Stimulated activated CD4-positive, alpha-beta T cell treated with anti-CD3 and anti-CD28 coated beads, Interleukin-15, amount 100 ng/mL, for 1 hour (primary cell): Measurements from ENCODE around the gene RNF112.
"Not testable (repeated sequence)": the region's sequence is repeated elsewhere in the genome, so short reads cannot be mapped to it uniquely, and the experiment has no call there.

Experiments used
- DNase-seq, 2 donors: peaks; one replicate each; pipeline ENCODE4 v3.0.0-alpha.2; 2020; ENCODE audit warnings: low read depth in 1 of 2, low spot score in 1 of 2

RNF112 gene

DNA sequence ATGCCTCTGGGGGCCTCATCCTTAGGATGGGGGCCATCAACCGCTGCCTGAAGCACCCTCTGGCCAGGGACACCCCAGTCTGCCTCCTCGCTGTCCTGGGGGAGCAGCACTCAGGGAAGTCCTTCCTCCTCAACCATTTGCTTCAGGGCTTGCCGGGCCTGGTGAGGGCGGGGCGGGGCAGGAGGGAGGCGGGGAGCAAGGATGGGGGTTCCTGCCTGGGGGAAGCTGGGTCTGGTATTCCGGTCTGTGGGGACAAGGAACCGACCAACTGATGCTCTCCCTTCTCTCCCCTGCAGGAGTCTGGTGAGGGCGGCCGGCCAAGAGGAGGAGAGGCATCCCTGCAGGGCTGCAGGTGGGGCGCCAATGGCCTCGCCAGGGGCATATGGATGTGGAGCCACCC lies 2.0 kb downstream of the RNF112 start:
- no peak for DNase-seq

DNA sequence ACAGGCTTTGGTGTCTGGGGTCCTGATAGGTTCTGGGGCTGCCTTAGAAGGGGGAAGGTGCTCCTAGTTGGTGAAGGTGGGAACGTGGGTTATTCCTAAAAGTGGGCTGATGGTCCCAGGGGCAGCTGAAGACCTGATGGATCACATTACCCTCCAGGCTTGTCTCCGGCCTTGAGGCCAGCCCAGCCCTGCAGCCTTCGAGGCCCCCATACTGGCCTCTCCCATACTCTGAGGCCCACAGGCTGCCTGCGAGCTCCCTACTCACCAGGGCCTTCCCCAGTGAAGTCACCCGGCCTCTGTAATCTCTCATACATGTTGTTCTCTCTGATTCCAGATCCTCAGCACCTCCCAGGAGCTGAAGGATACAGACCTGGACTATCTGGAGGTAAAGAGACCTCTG lies 2.7 kb downstream of the RNF112 start:
- no peak for DNase-seq

DNA sequence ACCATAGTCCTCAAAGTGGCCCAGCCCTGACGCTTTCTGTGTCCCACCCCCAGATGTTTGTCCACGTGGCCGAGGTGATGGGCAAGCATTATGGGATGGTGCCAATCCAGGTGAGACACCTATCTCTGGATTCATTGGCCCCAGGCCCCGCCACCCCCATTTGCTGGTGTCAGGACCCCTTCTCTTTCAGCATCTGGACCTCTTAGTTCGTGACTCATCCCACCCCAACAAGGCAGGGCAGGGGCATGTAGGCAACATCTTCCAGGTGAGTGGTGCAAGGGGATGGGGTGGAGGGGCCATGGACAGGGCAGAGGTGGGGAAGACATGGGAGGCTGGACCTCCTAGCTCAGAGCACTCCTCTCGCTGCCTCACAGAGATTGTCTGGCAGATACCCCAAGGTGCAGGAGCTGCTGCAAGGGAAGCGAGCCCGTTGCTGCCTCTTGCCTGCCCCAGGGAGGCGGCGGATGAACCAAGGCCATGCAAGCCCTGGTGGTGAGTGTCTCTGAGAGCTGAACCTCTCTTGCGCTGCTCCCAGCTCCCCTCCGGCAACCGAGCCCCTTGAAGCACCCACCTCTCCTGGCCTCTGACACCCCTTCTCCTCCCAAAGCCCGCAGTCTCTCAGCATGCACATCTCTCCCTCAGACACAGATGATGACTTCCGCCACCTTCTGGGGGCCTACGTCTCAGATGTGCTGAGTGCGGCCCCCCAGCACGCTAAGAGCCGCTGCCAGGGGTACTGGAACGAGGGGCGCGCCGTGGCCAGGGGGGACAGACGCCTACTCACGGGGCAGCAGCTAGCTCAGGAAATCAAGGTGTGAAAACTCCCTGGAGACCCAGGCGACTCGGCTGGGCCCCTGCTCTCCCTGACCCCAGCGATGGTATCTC lies 3.6 kb downstream of the RNF112 start:
- DNase-seq, result no peak

DNA sequence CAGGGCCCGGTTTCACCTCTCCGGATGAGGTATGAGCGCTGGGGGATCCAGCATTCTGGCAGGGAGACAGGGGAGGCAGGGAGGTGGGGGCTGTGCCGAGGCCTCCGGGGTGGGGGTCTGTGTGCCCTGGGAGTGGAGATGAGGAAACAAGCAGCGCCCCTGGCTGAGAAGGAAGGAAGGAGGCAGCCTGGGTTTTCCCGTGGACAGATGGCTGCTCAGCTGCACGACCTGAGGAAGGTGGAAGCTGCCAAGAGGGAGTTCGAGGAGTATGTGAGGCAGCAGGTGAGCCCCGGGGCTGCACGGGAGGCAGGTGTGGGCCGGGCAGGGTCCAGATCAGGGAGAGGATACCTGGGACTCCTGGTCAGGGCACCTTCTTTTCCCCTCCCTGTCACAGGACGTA lies 4.3 kb downstream of the RNF112 start:
- DNase-seq, result no peak

DNA sequence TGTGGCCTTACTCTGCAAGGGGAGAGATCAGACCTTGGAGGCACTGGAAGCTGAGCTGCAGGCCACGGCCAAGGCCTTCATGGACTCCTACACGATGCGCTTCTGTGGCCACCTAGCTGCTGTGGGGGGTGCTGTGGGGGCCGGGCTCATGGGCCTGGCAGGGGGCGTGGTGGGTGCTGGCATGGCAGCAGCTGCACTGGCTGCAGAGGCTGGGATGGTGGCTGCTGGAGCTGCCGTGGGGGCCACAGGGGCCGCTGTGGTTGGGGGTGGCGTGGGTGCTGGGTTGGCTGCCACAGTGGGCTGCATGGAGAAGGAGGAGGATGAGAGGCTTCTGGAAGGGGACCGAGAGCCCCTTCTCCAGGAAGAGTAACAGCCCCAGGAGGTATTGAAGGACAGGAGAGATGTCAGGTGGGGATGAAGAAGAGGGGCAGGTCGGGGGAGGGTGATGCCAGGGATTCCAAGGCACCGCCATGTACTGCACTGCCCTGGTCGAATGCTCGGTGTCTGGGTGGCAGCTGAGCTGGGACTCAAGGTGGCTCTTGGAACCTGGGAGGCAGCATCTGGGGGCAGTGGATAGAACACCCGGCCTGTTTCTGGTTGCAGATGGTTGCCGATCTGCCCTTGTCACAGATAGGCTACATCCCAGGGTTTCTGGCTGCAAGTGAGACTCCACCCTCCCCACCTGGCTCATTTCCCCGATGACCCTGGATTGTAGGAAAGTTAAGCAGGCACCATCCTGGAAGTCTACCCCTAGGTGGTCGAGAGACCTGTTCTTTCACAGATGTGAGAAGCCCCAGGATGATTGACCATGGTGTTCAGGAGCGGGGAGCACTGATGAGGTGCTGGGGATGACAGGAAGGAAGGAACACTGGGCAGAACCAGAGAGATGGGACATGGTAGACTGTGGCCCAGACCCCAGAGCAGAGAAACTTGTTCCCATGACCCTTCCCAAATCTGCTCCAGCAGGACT lies 5.1 kb downstream of the RNF112 start:
- no peak for DNase-seq

DNA sequence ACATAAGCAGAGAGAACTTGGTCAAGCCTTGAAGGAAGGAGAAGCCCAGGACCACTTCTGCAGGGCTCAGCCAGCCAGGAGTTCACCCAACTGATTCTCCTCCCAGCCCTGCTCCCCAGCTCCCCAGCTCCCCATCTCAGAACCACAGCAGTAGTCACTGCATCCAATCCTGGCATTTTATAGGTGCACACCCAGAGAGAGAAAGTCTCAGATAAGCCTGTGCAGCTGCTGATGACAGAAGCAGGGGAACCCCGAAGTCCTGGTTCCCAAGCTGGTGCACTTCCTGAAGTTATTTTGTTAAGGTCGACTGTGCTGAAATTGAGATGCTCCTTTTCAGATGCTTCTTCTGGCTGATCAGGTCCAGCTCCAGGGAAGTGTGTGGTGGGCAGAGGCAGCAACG lies 6.6 kb downstream of the RNF112 start:
- DNase-seq, result no peak

DNA sequence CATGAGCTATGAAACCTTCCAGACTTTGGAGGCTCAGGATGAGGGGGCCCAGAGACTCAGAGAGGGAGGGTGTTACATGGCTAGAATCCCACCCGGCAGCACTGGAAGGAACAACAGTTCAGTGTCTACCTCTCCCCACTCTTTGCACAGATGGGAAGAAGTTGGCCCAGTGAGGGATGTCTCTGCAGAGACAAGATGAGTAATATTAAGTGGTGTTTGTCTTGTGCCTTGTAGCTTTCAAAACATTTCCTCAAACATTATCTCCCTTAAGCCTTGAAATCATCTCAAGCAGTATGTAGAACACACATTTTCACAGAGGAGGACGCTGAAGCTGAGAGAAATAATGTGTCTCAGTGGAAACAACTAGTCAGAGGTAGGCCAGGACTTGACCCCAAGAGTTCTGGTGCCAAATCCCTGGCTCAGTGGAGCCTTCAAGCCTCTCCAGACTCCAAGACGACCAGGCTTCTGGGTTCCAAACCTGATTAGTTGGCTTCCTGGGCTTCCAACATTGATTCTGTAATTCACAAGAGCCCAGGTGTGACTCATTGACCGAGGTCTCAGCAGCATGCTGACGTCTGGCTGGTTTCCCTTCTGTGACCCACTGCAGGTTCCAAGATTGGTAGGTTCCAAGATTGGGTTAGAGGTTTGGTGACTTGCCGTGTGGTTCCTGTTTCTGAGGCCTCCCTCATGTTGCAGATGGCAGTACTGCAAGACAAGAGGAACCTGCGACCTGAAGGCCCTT lies 7.4 kb downstream of the RNF112 start:
- no peak for DNase-seq

DNA sequence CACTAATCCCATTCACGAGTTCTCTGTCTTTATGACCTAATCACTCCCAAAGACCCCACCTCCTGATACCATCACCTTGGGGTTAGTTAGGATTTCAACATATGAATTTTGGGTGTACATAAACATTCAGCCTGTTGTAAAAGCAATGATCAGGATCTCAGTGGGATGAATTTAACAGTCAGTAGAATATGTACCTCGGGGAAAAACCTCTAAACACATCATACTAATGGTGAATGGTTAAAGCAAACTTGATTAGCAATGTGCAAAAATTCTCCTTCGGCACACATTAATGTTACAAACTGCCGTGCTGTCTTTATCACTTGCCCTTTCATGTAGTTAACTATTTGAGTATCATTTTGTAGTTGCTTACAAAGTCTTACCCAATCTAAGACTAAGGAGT lies 10.2 kb downstream of the RNF112 start:
- DNase-seq, result no peak

DNA sequence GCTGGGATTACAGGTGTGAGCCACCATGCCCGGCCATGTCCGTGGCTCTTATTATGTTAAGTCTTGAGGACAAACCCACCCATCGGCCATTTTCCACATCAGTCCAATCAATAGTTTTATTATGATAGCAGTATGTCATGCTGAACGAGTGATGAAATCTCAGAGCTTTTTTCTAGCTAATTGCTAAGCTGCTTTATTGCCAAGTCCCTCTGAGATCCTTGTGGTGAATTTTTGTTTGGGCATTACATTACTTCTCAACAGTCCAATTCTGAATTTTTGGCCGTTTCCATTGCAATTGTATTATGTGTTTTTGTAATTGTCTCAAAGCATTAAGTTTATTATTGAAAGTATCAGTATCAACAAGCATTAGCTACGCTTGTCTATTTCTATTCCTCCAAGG lies 10.9 kb downstream of the RNF112 start:
- no peak for DNase-seq

DNA sequence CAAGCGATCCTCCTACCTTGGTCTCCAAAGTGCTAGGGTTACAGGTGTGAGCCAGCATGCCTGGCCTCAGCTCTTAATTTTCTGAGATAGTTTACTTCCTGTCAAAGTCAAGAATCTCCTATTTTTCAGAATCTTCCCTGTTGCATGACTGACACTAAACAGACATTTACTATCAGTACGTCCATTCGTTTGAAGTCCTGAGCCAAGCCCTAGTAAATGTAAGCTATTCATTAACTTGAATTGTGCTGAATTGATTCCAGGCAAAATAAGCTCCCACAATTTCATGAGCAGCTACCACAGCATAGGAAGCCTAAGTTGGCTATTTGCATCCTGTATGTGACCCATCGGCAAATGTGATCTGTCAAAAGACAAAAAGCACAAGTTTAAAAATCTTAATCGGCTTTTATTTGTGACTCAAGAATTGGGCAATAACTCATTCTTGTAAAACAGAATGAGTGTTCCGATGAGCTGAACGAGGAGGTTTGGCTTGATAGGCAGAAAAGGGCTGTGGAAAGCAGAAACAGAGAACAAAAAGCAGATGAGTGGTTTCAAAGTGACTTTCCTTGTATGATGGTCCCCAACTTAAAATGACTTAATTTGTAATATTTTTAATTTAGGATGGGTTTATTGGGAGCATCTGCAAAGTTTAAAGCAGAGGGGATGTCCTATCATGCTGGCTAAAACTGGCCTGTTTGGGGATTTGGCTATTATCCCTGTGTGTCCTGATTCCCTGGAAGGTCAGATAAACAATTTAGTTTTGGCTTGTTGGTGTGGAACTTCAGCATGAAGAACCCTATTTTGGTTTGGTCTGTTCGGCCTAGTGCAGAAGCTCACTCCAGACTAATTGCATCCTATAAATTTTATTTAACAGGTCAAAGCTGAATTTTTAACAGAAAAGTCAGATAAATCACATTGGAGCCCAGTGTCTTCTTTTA lies 14.2 kb downstream of the RNF112 start:
- no peak for DNase-seq

DNA sequence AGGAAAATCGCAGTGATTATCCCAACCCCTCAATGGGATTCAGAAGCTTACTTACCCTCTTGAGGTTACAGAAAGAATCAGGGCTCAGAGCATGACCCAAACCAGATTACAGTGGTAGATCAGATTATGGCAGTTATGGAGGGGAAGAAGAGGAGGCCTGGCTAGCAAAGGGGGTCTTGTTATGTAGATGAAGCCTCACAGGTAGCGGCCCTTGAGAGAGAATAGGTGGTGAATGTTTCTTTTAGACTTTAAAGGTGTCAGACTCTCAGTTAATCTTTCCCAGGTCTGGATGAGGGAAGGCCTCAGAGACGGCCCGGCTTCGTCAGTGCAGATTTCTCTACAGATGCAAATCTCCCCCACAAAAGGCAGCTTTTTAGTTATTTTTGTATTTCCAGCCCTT lies 15.6 kb downstream of the RNF112 start:
- no peak for DNase-seq

DNA sequence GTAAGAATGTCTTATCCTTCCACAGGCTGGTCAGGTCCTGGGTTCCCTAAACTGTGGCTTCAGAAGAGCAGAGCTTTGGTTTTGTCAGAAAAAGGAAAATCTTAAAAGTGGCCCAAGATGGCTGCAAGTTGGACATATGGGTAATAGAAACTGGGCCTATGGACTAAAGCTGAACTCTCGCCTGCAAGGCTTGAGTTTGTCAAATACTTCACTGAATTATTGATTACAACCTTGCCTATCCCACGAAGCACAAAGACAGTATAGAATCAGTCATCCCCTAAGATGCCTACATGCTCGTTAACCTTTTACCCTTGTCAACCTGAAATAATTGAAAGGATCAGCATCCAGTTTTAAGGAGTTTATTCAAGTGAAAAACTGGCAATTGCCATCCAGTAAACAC lies 20.7 kb downstream of the RNF112 start:
- DNase-seq, result no peak

DNA sequence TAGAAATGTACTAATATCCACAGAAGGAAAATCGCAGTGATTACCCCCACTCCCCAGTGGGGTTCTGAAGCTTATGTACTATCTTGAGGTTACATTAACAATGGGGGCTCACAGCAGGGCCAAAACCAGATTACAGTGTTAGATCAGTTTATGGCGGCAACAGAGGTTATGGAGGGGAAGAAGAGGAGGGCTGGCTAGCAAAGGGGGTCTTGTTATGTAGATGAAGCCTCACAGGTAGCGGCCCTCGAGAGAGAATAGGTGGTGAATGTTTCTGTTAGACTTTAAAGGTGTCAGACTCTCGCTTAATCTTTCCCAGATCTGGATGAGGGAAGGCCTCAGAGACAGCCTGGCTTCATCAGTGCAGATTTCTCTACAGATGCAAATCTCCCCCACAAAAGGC lies 22.2 kb downstream of the RNF112 start:
- DNase-seq, result no peak

DNA sequence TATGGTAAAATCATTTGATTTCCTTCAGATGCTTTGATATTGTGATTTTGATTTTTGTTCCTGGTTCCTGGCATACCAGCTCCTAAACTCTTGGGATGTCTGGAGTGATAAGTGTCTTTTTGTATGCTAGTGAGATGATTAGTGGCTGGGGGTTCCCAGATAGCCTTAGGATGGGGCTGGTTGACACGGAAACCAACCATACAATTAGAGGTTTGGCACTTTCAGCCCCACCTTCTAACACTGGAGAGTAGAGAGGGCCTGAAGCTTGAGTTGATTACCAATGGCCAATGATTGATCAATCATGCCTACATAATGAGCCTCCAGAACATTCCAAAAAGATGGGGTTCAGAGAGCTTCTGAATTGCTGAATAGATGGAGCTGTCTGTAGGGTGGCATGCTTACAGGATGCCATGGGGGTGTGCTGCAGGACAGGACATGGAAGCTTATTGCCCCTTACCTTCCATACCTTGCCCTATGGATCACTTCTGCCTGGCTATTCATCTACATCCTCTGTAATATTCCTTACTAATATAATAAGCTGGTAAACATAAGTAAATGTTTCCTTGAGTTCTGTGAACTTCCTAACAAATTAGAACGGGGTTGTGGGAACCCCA lies 22.8 kb downstream of the RNF112 start:
- DNase-seq, result no peak

DNA sequence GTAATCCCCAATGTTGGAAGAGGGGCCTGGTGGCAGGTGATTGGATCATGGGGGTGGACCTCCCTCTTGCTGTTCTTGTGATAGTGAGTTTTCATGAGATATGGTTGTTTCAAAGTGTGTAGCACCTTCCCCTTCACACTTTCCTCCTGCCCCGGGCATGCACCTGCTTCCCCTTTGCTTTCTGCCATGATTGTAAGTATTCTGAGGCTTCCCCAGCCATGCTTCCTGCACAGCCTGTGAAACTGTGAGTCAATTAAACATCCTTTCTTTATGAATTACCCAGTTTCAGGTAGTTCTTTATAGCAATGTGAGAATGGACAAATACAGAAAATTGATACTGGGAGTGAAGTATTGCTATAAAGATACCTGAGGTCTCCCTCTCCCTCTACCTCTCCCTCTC lies 29.4 kb downstream of the RNF112 start:
- no peak for DNase-seq

DNA sequence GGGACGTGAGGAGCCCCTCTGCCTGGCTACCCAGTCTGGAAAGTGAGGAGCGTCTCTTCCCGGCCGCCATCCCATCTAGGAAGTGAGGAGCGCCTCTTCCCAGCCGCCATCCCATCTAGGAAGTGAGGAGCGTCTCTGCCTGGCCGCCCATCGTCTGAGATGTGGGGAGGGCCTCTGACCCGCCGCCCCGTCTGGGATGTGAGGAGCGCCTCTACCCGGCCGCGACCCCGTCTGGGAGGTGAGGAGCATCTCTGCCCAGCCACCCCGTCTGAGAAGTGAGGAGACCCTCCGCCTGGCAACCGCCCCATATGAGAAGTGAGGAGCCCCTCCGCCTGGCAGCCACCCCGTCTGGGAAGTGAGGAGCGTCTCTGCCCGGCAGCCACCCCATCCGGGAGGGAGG lies 30.3 kb downstream of the RNF112 start:
- not testable (repeated sequence) for DNase-seq

DNA sequence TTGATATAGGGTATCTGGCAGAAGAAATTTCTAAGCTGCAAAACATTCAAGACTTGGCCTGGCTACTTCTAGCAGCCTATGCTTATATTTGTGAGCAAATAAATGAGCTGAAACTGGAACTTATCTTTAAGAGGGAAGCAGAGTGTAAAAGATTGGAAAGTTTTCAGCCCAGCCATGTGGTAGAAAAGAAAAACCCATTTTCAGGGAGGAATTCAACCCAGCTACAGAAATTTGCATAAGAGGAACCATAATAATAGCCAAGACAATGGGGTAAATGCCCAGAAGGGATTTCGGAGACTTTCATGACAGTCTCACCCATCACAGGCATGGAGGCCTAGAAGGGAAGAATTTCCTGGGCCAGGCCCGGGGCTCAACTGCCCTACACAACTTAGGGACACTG lies 31.7 kb downstream of the RNF112 start:
- no peak for DNase-seq

DNA sequence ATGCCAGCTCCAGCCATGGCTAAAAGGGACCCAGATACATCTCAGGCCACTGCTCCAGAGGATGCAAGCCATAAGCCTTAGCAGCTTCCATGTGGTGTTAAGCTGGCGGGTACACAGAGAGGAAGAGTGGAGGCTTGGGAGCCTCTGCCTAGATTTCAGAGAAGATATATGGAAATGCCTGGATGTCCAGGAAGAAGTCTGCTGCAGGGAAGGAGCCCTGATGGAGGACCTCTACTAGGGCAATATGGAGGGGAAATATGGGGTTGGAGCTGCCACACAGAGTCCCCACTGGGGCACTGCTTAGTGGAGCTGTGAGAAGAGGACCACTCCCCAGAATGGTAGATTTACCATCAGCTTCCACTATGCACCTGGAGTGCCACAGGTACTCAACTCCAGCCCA lies 32.1 kb downstream of the RNF112 start:
- no peak for DNase-seq

DNA sequence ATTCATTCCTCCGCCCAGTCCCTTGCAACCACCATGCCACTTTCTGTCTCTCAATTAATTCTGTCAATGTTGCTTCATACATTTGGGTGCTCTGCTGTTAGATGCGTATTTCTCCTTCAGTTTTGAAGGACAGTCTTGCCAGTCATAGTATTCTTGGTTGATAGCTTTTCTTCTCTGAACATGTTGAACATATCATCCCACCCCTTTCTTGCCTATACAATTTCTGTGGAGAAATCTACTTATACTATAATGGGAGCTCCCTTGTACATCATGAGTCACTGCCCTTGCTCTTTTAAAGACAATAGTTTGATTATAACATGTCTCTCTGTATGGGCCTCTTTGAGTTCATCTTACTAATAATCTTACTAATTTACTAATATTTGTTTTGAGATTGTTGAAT lies 34.1 kb downstream of the RNF112 start:
- no peak for DNase-seq

DNA sequence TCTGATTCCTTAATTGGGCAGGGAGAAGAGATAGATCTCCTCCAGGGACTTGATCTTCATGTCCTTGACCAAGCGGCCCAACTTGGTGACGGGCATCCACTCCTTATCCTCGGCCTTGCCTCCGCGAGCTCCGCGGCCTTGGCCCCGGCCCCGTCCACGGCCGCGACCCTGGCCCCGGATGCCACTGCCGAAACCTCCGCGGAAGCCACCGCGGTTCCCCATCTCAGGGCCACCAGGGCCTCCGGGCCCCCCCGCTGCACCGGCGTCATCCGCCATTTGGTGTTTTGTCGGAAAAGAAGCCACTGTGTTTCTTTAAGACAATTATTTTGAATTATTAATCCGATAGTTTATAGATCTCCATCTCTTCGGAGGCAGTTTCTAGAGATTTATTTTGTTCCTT lies 35.5 kb downstream of the RNF112 start:
- DNase-seq, result not testable (repeated sequence)
